ENCODE measurements around the gene MAP1B. TPM values are rescaled to one million over a fixed set of nuclear protein-coding genes. Genes with fewer than 3 reads are reported as not detected.

MAP1B gene
- polyA plus RNA-seq, 3 donors, result 0.02 TPM; not detected in 2

DNA sequence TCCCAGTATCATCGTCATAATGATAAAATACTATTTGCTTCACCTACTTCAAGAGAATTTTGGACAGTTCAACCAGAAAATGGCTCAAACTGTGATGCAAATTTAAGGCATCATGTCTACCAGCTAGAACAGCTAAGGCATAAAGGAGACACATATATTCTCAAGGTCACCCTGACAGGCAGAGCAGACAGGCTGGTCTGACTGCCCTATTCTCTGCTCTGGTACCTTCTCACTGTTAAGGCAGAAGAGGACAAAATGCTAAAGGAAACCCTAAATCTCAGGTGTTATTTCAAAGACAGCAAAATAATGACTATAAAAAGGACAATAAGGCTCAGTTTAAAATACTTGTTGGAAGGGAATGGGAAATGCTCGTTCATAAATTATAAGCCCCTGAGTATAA is 125.6 kb downstream of the MAP1B start:
- Histone ChIP-seq H3K27ac (ENCODE audit: low read depth in 1 of 2, low read length in 2 of 2) (no peak overlapping the region), H4K20me1 (ENCODE audit: insufficient read depth, low read length) (no peaks in the 10 kb centered on the region), H3K9ac (ENCODE audit: insufficient read depth, low read length, poor library complexity, severe bottlenecking) (no peak overlapping the region), H3K4me2 (replicated peaks; ENCODE audit: extremely low read depth, low read length, poor library complexity, severe bottlenecking) (no peak overlapping the region), H2AFZ (ENCODE audit: insufficient read depth, low read depth, low read length, poor library complexity, severe bottlenecking) (no peak overlapping the region), H3K79me2 (ENCODE audit: insufficient read depth, low read length) (no peaks in the 10 kb centered on the region), H3K27me3 (ENCODE audit: control insufficient read depth in 2 of 2, insufficient read depth in 2 of 2, low read length in 2 of 2) (no peaks in the 10 kb centered on the region), H3K9me3 (replicated peaks in 1 of 2; ENCODE audit: control insufficient read depth in 1 of 2, insufficient read depth in 1 of 2, low read length in 2 of 2) (no peaks in the 10 kb centered on the region), H3K4me1 (ENCODE audit: control insufficient read depth in 1 of 2, insufficient read depth in 2 of 2, low read length in 2 of 2) (peaks cover 14 to 25% of the 10 kb centered on the region in 2 donors), H3K4me3 (replicated peaks in 1 of 3; ENCODE audit: low read depth in 2 of 3, low read length in 3 of 3) (no peak overlapping the region), H3K36me3 (replicated peaks in 1 of 2; ENCODE audit: control insufficient read depth in 1 of 2, insufficient read depth in 2 of 2, low read length in 2 of 2) (peaks cover 14 to 47% of the 10 kb centered on the region in 2 donors)
- H3K27me3 Mint-ChIP-seq (ENCODE audit: low read depth in 3 of 3), result peaks cover 0 to 2% (median 1%) of the 10 kb centered on the region in 3 donors
- no peak for DNase-seq
- TF ChIP-seq, protein P1, sequence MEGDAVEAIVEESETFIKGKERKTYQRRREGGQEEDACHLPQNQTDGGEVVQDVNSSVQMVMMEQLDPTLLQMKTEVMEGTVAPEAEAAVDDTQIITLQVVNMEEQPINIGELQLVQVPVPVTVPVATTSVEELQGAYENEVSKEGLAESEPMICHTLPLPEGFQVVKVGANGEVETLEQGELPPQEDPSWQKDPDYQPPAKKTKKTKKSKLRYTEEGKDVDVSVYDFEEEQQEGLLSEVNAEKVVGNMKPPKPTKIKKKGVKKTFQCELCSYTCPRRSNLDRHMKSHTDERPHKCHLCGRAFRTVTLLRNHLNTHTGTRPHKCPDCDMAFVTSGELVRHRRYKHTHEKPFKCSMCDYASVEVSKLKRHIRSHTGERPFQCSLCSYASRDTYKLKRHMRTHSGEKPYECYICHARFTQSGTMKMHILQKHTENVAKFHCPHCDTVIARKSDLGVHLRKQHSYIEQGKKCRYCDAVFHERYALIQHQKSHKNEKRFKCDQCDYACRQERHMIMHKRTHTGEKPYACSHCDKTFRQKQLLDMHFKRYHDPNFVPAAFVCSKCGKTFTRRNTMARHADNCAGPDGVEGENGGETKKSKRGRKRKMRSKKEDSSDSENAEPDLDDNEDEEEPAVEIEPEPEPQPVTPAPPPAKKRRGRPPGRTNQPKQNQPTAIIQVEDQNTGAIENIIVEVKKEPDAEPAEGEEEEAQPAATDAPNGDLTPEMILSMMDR (IDR thresholded peaks at IDR 0.05), result no peak
- no peaks in the 10 kb centered on the region for H3K9me3 Mint-ChIP-seq
- peaks cover 29% of the 10 kb centered on the region for H3K4me1 Mint-ChIP-seq
- intact Hi-C loops (cut with micrococcal nuclease), result no loop called here
- H3K4me3 Mint-ChIP-seq, result no peak overlapping the region
- no peak overlapping the region for H3K27ac Mint-ChIP-seq
- WGBS (ENCODE audit: insufficient coverage), result 80% methylated on average over 1 of the region's 2 CpGs
- H3K36me3 Mint-ChIP-seq, result peaks cover 51 to 57% of the 10 kb centered on the region in 2 donors

DNA sequence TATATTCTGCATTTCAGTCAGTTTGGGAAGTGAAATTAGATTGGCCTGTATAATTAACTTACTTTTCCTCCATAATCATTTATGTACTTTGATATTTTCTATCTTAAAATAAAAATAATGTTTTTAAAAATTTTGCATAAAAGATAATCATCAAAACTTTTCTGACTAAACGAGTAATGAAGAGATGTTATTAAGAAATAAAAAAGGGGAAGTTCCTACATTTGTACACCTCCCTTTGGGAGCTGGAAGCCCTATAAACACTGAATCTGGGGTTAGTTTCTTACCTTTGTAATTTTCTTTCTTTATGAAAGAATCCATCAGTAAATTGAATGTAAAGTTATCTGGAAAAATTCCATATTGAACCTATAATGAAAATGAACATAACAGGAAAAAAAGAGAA is 126.6 kb downstream of the MAP1B start:
- Mint-ChIP-seq H3K9me3 (no peaks in the 10 kb centered on the region), H3K27ac (peak overlapping the region in 2 of 7 donors; percentile 20 to 28), H3K36me3 (peaks cover 48 to 61% of the 10 kb centered on the region in 2 donors), H3K4me3 (no peak overlapping the region), H3K27me3 (ENCODE audit: low read depth in 3 of 3) (peaks cover 0 to 2% (median 1%) of the 10 kb centered on the region in 3 donors), H3K4me1 (peaks cover 29% of the 10 kb centered on the region)
- DNase-seq, result peak in 1 of 3 donors; percentile 13
- no peak overlapping the region for H3K27ac ChIP-seq (ENCODE audit: low read depth in 1 of 2, low read length in 2 of 2)
- TF ChIP-seq, protein P1 (IDR thresholded peaks at IDR 0.05), result no peak
- H4K20me1 ChIP-seq (ENCODE audit: insufficient read depth, low read length), result no peaks in the 10 kb centered on the region
- no peaks in the 10 kb centered on the region for H3K9me3 ChIP-seq (replicated peaks in 1 of 2; ENCODE audit: control insufficient read depth in 1 of 2, insufficient read depth in 1 of 2, low read length in 2 of 2)
- no peak overlapping the region for H3K9ac ChIP-seq (ENCODE audit: insufficient read depth, low read length, poor library complexity, severe bottlenecking)
- intact Hi-C loops (cut with micrococcal nuclease), result no loop called here
- H3K4me3 ChIP-seq (replicated peaks in 1 of 3; ENCODE audit: low read depth in 2 of 3, low read length in 3 of 3), result no peak overlapping the region
- peaks cover 14 to 25% of the 10 kb centered on the region in 2 donors for H3K4me1 ChIP-seq (ENCODE audit: control insufficient read depth in 1 of 2, insufficient read depth in 2 of 2, low read length in 2 of 2)
- no CpG with 5 or more reads among the region's 1 CpG for WGBS (ENCODE audit: insufficient coverage)
- H3K79me2 ChIP-seq (ENCODE audit: insufficient read depth, low read length), result no peaks in the 10 kb centered on the region
- no peaks in the 10 kb centered on the region for H3K27me3 ChIP-seq (ENCODE audit: control insufficient read depth in 2 of 2, insufficient read depth in 2 of 2, low read length in 2 of 2)
- H3K4me2 ChIP-seq (replicated peaks; ENCODE audit: extremely low read depth, low read length, poor library complexity, severe bottlenecking), result no peak overlapping the region
- H3K36me3 ChIP-seq (replicated peaks in 1 of 2; ENCODE audit: control insufficient read depth in 1 of 2, insufficient read depth in 2 of 2, low read length in 2 of 2), result peaks cover 11 to 39% of the 10 kb centered on the region in 2 donors
- no peak overlapping the region for H2AFZ ChIP-seq (ENCODE audit: insufficient read depth, low read depth, low read length, poor library complexity, severe bottlenecking)
